ENCODE measurements around the gene KIAA0825.
"Not testable (repeated sequence)": the region's sequence is repeated elsewhere in the genome, so short reads cannot be mapped to it uniquely, and the experiment has no call there.

The KIAA0825 gene

DNA sequence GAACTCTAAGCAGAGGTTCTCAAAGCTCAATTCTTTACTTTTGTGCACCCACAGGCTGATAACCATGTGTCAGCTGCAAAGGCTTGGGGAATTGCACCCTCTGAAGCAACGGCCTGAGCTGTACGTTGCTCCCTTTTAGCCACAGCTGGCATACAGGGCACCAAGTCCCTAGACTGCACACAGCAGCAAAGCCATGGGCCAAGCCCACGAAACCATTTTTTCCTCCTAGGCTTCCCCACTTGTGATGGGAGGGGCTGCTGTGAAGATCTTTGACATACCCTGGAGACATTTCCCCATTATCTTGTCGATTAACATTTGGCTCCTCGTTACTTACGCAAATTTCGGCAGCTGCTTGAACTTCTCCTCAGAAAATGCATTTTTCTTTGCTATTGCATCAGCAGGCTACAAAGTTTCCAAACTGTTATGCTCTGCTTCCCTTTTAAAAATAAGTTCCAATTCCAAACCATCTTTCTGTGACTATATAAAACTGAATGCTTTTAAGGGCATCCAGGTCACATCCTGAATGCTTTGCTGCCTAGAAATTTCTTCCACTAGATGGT is 23.0 kb downstream of the KIAA0825 start:
- H3K4me3 ChIP-seq (ENCODE audit: low read depth in 1 of 5, low read length in 5 of 5) = peak overlapping the region in 1 of 5 donors; percentile 44
- H3K9ac ChIP-seq (ENCODE audit: low read length in 5 of 5) = no peak overlapping the region
- no peaks in the 10 kb centered on the region for H3K27me3 ChIP-seq (ENCODE audit: control insufficient read depth in 5 of 5, insufficient read depth in 4 of 5, low read length in 5 of 5)
- H3K27ac ChIP-seq (ENCODE audit: low read depth, low read length) = no peak overlapping the region
- no peaks in the 10 kb centered on the region for H3K36me3 ChIP-seq (ENCODE audit: control insufficient read depth in 5 of 5, insufficient read depth in 5 of 5, low read length in 5 of 5)
- H3K9me3 ChIP-seq (ENCODE audit: control insufficient read depth in 5 of 5, low read length in 5 of 5) = peaks cover 0 to 4% (median 3%) of the 10 kb centered on the region in 5 donors
- peaks cover 0 to 6% (median 5%) of the 10 kb centered on the region in 5 donors for H3K4me1 ChIP-seq (ENCODE audit: control insufficient read depth in 5 of 5, insufficient read depth in 5 of 5, low read length in 5 of 5)

DNA sequence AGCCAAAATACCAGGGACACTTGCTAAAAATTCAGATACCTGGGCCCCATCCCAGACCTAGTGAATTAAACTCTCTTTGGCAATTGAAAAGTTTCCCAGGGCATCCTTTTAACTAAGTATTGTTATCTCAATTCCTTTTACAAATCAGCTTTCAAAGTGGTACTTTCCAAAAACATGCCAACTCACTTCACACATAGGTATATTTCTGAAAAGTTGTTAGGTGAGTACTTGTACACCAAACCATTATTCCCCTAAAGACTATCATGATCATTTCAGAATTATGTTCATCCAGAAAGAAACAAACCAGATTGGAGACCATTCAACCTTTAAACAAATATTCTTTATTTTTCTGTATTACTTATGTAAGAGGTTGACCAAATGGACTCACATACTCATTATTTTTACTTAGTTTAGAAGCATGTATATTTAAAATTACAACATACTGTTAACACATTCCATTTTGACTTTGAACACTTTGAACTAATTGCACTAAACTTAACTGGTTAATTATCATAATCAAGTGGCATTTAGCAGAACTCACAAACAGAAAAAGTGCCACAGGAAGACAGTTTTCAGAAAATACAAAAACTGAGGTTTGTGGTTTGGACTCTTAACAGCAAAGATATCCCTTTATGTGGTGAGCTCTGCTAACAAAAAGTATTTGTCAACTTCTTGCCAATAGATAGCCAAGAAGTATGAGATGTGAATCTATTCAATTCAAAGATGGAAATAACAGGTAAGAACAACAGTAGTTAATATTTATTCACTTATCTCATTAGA is 40.7 kb downstream of the KIAA0825 start:
- no peaks in the 10 kb centered on the region for H3K27me3 ChIP-seq (ENCODE audit: control insufficient read depth in 5 of 5, insufficient read depth in 4 of 5, low read length in 5 of 5)
- no peaks in the 10 kb centered on the region for H3K36me3 ChIP-seq (ENCODE audit: control insufficient read depth in 5 of 5, insufficient read depth in 5 of 5, low read length in 5 of 5)
- H3K9me3 ChIP-seq (ENCODE audit: control insufficient read depth in 5 of 5, low read length in 5 of 5) = no peaks in the 10 kb centered on the region
- no peaks in the 10 kb centered on the region for H3K4me1 ChIP-seq (ENCODE audit: control insufficient read depth in 5 of 5, insufficient read depth in 5 of 5, low read length in 5 of 5)
- H3K4me3 ChIP-seq (ENCODE audit: low read depth in 1 of 5, low read length in 5 of 5) = no peak overlapping the region
- H3K9ac ChIP-seq (ENCODE audit: low read length in 5 of 5) = no peak overlapping the region
- no peak overlapping the region for H3K27ac ChIP-seq (ENCODE audit: low read depth, low read length)

DNA sequence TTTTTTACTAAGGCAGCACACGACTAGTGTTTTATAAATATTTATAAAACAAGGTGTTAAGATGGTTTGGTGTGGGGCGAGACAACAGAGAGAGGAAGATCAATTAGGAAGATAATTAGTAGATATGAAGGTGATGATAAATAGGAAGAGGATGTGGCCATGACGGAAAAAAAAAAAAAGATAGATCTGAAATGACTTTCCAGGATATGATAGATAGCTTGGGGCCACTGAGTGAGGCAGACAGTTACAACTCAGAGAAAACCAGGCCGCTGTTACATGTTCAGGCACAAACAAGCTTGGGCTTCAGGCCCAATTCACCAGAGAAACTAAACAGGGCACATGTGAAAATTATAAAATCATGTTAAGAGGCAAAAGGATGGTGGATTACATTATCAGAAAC is 43.2 kb downstream of the KIAA0825 start:
- Histone ChIP-seq H3K9ac (ENCODE audit: low read length in 5 of 5) (no peak overlapping the region), H3K4me3 (ENCODE audit: low read depth in 1 of 5, low read length in 5 of 5) (no peak overlapping the region), H3K27me3 (ENCODE audit: control insufficient read depth in 5 of 5, insufficient read depth in 4 of 5, low read length in 5 of 5) (no peaks in the 10 kb centered on the region), H3K36me3 (ENCODE audit: control insufficient read depth in 5 of 5, insufficient read depth in 5 of 5, low read length in 5 of 5) (no peaks in the 10 kb centered on the region), H3K27ac (ENCODE audit: low read depth, low read length) (no peak overlapping the region), H3K4me1 (ENCODE audit: control insufficient read depth in 5 of 5, insufficient read depth in 5 of 5, low read length in 5 of 5) (no peaks in the 10 kb centered on the region), H3K9me3 (ENCODE audit: control insufficient read depth in 5 of 5, low read length in 5 of 5) (no peaks in the 10 kb centered on the region)

DNA sequence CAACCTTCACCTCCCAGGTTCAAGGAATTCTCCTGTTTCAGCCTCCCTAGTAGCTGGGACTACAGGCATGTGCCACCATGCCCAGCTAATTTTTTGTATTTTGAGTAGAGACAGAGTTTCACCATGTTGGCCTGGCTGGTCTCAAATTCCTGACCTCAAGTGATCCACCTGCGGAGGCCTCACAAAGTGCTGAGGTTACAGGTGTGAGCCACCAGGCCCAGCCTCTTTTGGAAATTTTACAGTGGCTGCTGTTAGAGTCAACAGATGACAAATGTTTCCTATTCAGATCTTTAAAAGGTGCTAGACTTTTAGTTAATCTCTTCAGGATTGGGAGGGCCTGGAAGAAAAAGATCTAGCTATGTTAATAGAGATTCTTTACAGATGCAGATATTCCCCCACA is 45.1 kb downstream of the KIAA0825 start:
- not testable (repeated sequence) for H3K27ac ChIP-seq (ENCODE audit: low read depth, low read length); H3K9me3 ChIP-seq (ENCODE audit: control insufficient read depth in 5 of 5, low read length in 5 of 5); H3K36me3 ChIP-seq (ENCODE audit: control insufficient read depth in 5 of 5, insufficient read depth in 5 of 5, low read length in 5 of 5); H3K4me3 ChIP-seq (ENCODE audit: low read depth in 1 of 5, low read length in 5 of 5); H3K9ac ChIP-seq (ENCODE audit: low read length in 5 of 5); H3K4me1 ChIP-seq (ENCODE audit: control insufficient read depth in 5 of 5, insufficient read depth in 5 of 5, low read length in 5 of 5); H3K27me3 ChIP-seq (ENCODE audit: control insufficient read depth in 5 of 5, insufficient read depth in 4 of 5, low read length in 5 of 5)

DNA sequence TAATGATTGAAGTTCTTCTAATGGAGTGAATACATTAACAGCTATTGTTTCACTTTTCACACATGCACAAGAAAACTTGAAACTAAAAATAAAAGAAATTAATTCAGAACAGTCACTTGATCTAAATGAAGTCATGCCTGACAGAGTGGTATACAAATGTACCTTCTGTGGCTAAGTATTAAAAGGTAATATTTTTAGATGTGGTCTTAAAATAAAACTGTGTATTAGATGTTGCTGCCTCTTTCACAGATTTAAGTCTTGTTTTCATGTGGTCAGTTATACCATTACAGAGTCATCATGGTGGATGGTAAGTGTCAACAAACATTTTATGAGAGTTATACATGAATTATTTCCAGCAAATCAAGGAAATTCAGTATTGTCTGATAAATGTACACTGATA is 47.0 kb downstream of the KIAA0825 start:
- Histone ChIP-seq H3K4me1 (ENCODE audit: control insufficient read depth in 5 of 5, insufficient read depth in 5 of 5, low read length in 5 of 5) (no peaks in the 10 kb centered on the region), H3K4me3 (ENCODE audit: low read depth in 1 of 5, low read length in 5 of 5) (no peak overlapping the region), H3K36me3 (ENCODE audit: control insufficient read depth in 5 of 5, insufficient read depth in 5 of 5, low read length in 5 of 5) (no peaks in the 10 kb centered on the region), H3K27ac (ENCODE audit: low read depth, low read length) (no peak overlapping the region), H3K27me3 (ENCODE audit: control insufficient read depth in 5 of 5, insufficient read depth in 4 of 5, low read length in 5 of 5) (no peaks in the 10 kb centered on the region), H3K9me3 (ENCODE audit: control insufficient read depth in 5 of 5, low read length in 5 of 5) (no peaks in the 10 kb centered on the region), H3K9ac (ENCODE audit: low read length in 5 of 5) (no peak overlapping the region)

DNA sequence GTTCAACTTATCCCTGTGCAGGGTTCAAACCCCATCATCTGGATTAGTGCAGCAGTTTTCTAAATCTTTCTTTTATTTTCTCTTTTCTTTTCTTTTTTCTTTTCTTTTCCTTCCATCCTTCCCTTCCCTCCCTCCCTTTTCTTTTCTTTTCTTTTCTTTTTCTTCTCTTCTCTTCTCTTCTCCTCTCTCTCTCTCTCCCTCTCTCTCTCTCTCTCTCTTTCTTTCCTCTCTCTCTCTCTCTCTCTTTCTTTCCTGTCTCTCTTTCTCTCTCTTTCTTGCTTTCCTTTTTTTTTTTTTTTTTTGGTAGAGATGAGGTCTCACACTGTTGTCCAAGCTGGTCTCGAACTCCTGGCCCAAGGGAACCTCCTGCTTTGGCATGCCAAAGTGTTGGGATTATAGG is 53.6 kb downstream of the KIAA0825 start:
- no peaks in the 10 kb centered on the region for H3K27me3 ChIP-seq (ENCODE audit: control insufficient read depth in 5 of 5, insufficient read depth in 4 of 5, low read length in 5 of 5)
- H3K36me3 ChIP-seq (ENCODE audit: control insufficient read depth in 5 of 5, insufficient read depth in 5 of 5, low read length in 5 of 5) = no peaks in the 10 kb centered on the region
- no peaks in the 10 kb centered on the region for H3K4me1 ChIP-seq (ENCODE audit: control insufficient read depth in 5 of 5, insufficient read depth in 5 of 5, low read length in 5 of 5)
- no peak overlapping the region for H3K27ac ChIP-seq (ENCODE audit: low read depth, low read length)
- H3K4me3 ChIP-seq (ENCODE audit: low read depth in 1 of 5, low read length in 5 of 5) = no peak overlapping the region
- H3K9me3 ChIP-seq (ENCODE audit: control insufficient read depth in 5 of 5, low read length in 5 of 5) = no peaks in the 10 kb centered on the region
- no peak overlapping the region for H3K9ac ChIP-seq (ENCODE audit: low read length in 5 of 5)

DNA sequence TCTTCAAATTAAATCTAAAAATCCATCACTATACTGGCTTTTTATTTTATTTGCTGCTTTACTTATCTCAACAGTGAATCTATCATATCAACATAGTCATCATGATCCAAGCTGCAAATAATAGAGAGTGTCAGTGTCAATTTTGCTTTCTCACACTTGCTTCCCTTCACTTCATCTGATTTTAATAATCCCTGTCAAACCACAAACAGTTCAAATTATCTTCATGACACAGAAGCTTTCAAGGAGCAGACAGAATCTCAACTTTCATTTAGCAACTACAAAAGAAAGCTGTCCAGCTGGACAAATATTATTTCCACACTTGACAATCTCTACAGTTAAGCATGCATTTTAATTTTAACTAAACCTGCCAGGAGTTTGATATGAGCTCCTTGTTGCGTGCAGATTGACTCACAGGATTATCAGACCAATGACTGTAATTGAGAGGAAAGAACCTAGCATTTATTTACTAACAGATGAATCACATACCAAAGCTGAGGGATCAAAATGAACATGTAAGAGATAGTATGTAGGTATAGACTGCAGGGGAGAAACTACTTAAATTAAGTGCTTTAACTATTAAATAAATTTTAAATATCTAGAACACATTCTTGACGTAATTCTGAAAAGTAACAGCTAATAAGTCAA is 56.0 kb downstream of the KIAA0825 start:
- no peaks in the 10 kb centered on the region for H3K36me3 ChIP-seq (ENCODE audit: control insufficient read depth in 5 of 5, insufficient read depth in 5 of 5, low read length in 5 of 5)
- H3K4me3 ChIP-seq (ENCODE audit: low read depth in 1 of 5, low read length in 5 of 5) = no peak overlapping the region
- no peak overlapping the region for H3K9ac ChIP-seq (ENCODE audit: low read length in 5 of 5)
- no peak overlapping the region for H3K27ac ChIP-seq (ENCODE audit: low read depth, low read length)
- H3K27me3 ChIP-seq (ENCODE audit: control insufficient read depth in 5 of 5, insufficient read depth in 4 of 5, low read length in 5 of 5) = no peaks in the 10 kb centered on the region
- H3K4me1 ChIP-seq (ENCODE audit: control insufficient read depth in 5 of 5, insufficient read depth in 5 of 5, low read length in 5 of 5) = no peaks in the 10 kb centered on the region
- no peaks in the 10 kb centered on the region for H3K9me3 ChIP-seq (ENCODE audit: control insufficient read depth in 5 of 5, low read length in 5 of 5)

DNA sequence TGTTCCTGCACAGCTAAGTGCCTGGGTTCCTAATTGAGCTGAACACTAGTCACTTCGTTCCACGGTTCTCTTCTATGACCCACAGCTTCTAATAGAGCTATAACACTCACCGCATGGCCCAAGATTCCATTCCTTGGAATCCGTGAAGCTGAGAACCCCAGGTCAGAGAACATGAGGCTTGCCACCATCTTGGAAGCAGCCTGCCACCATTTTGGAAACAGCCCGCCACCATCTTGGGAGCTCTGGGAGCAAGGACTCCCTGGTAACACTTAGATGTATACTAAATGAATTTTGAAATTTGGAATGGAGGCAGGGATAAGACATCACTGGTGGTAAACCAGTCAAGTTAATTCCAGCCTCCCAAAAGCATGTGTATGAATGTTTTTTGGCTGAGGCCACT is 60.4 kb downstream of the KIAA0825 start:
- H3K4me1 ChIP-seq (ENCODE audit: control insufficient read depth in 5 of 5, insufficient read depth in 5 of 5, low read length in 5 of 5) = no peaks in the 10 kb centered on the region
- H3K9ac ChIP-seq (ENCODE audit: low read length in 5 of 5) = no peak overlapping the region
- no peaks in the 10 kb centered on the region for H3K9me3 ChIP-seq (ENCODE audit: control insufficient read depth in 5 of 5, low read length in 5 of 5)
- no peak overlapping the region for H3K27ac ChIP-seq (ENCODE audit: low read depth, low read length)
- no peaks in the 10 kb centered on the region for H3K27me3 ChIP-seq (ENCODE audit: control insufficient read depth in 5 of 5, insufficient read depth in 4 of 5, low read length in 5 of 5)
- H3K4me3 ChIP-seq (ENCODE audit: low read depth in 1 of 5, low read length in 5 of 5) = no peak overlapping the region
- no peaks in the 10 kb centered on the region for H3K36me3 ChIP-seq (ENCODE audit: control insufficient read depth in 5 of 5, insufficient read depth in 5 of 5, low read length in 5 of 5)

DNA sequence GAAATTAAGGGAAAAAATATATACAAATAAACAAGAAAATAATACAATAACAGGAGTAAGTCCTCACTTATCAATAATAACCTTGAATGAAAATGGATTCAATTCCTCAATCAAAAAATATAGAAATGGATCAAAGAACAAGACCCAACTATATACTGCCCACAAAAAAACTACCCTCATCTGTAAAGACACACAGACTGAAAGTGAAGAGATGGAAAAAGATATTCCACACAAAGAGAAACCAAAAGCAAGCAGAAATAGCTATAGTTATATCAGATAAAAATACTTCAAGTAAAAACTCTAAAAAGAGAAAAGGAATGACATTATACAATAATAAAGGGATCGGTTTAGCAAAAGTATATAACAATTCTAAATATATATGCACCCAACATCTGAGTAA is 66.5 kb downstream of the KIAA0825 start:
- H3K4me1 ChIP-seq (ENCODE audit: control insufficient read depth in 5 of 5, insufficient read depth in 5 of 5, low read length in 5 of 5) = no peaks in the 10 kb centered on the region
- H3K9me3 ChIP-seq (ENCODE audit: control insufficient read depth in 5 of 5, low read length in 5 of 5) = no peaks in the 10 kb centered on the region
- no peak overlapping the region for H3K4me3 ChIP-seq (ENCODE audit: low read depth in 1 of 5, low read length in 5 of 5)
- H3K27me3 ChIP-seq (ENCODE audit: control insufficient read depth in 5 of 5, insufficient read depth in 4 of 5, low read length in 5 of 5) = no peaks in the 10 kb centered on the region
- H3K27ac ChIP-seq (ENCODE audit: low read depth, low read length) = no peak overlapping the region
- no peak overlapping the region for H3K9ac ChIP-seq (ENCODE audit: low read length in 5 of 5)
- no peaks in the 10 kb centered on the region for H3K36me3 ChIP-seq (ENCODE audit: control insufficient read depth in 5 of 5, insufficient read depth in 5 of 5, low read length in 5 of 5)

DNA sequence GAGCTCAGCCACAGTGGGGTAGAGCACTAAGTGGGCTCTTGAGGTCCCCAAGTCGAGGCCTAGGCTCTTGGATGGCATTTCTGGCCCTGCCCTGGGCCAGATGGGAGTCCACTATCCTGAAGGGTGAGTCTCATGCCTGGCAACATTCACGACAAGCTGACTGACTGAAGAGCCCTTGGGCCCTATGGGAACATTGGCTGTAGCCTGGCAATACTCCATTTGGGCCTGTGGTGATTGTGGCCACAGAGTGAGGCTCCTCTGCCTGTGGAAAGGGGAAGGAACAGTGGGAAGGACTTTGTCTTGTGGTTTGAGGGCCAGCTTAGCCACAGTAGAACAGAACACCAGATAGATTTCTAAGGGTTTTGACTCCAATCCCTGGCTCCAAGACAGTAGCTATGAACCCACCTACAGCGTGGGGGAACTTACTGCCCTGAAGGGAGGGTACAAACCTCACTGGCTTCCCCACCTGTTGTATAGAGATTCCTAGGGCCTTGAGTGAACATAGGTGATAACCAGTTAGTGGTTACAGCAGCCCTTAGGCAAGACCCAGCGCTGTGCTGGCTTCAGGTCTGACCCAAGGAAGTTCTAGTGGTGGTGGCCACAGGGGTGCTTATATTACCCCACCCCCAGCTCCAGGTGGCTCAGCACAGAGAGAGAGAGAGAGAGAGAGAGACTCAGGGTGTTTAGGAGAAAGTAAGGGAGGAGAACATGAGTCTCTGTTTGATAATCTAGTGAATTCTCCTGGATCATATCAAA is 72.4 kb downstream of the KIAA0825 start:
- H3K9me3 ChIP-seq (ENCODE audit: control insufficient read depth in 5 of 5, low read length in 5 of 5) = peaks cover 0 to 6% (median under 1%) of the 10 kb centered on the region in 5 donors
- H3K4me1 ChIP-seq (ENCODE audit: control insufficient read depth in 5 of 5, insufficient read depth in 5 of 5, low read length in 5 of 5) = peaks cover 0 to 10% (median 5%) of the 10 kb centered on the region in 5 donors
- H3K9ac ChIP-seq (ENCODE audit: low read length in 5 of 5) = no peak overlapping the region
- no peak overlapping the region for H3K4me3 ChIP-seq (ENCODE audit: low read depth in 1 of 5, low read length in 5 of 5)
- no peak overlapping the region for H3K27ac ChIP-seq (ENCODE audit: low read depth, low read length)
- no peaks in the 10 kb centered on the region for H3K27me3 ChIP-seq (ENCODE audit: control insufficient read depth in 5 of 5, insufficient read depth in 4 of 5, low read length in 5 of 5)
- no peaks in the 10 kb centered on the region for H3K36me3 ChIP-seq (ENCODE audit: control insufficient read depth in 5 of 5, insufficient read depth in 5 of 5, low read length in 5 of 5)
